Gastroesophageal sphincter (tissue), 4 donors: Measurements from ENCODE around the gene HK2. TPM values are rescaled to one million over a fixed set of nuclear protein-coding genes. Genes with fewer than 3 reads are reported as not detected.
"Not testable (repeated sequence)": the region's sequence is repeated elsewhere in the genome, so short reads cannot be mapped to it uniquely, and the experiment has no call there.

ENCODE experiments used
- ATAC-seq: fragments of 150-250 bp; one replicate; pipeline ENCODE4 v1.9.1; 2016; ENCODE audit warnings: mild to moderate bottlenecking, moderate library complexity
- H3K27ac ChIP-seq, 4 donors: fragments of 200-600 bp; sonication (generic) in 3 of 4; 1 replicate in 3 of 4; 2 replicates in 1 of 4; pipeline ENCODE4 v1.5.1; 2016 to 2019
- H3K27me3 ChIP-seq: fragments of 200-600 bp; sonication (generic); one replicate; pipeline ENCODE4 v1.5.1; 2019
- H3K36me3 ChIP-seq, 2 donors: fragments of 200-600 bp; sonication (generic); one replicate each; pipeline ENCODE4 v1.5.1; 2019; ENCODE audit warnings: control low read depth in 1 of 2
- H3K4me1 ChIP-seq, 3 donors: fragments of 200-600 bp; sonication (generic); 1 replicate in 2 of 3; 2 replicates in 1 of 3; pipeline ENCODE4 v1.5.1; 2016 to 2019; ENCODE audit warnings: control low read depth in 2 of 3
- H3K4me3 ChIP-seq, 2 donors: fragments of 200-600 bp; sonication (generic); one replicate each; pipeline ENCODE4 v1.5.1; 2019; ENCODE audit warnings: mild to moderate bottlenecking in 1 of 2, moderate library complexity in 1 of 2
- H3K9me3 ChIP-seq, 3 donors: fragments of 200-600 bp; sonication (generic); one replicate each; pipeline ENCODE4 v1.5.1; 2017 to 2019; ENCODE audit warnings: control low read depth in 2 of 3
- EP300 ChIP-seq: sonication (generic); formaldehyde crosslinking; IDR thresholded peaks from one replicate; pipeline ENCODE4 v1.6.1; 2017; ENCODE audit warnings: antibody characterized with exemption, mild to moderate bottlenecking
- POLR2A ChIP-seq, 2 donors: fragments of 450-650 bp; IDR thresholded peaks; one replicate each; pipeline ENCODE4 v1.6.1; 2017; ENCODE audit warnings: antibody characterized with exemption in 2 of 2, mild to moderate bottlenecking in 2 of 2, moderate library complexity in 1 of 2
- POLR2AphosphoS5 ChIP-seq: sonication (generic); formaldehyde crosslinking; IDR thresholded peaks from one replicate; pipeline ENCODE4 v1.6.1; 2017; ENCODE audit warnings: antibody characterized with exemption
- WGBS, 2 donors: methylation state at CpG; one replicate each; pipeline ENCODE4 v1.1.5; 2018; ENCODE audit warnings: low coverage in 1 of 2; 5-methylcytosine and 5-hydroxymethylcytosine counted together
- total RNA-seq, 4 donors: library from RNA; depleted of rRNA; stranded (reverse); fragments of >200 nt; gene quantifications; one replicate each; pipeline ENCODE4 v1.1.0, GENCODE V29; 2016
- TF ChIP-seq, protein P1 (sequence below), 4 experiments: fragments of 200-600 bp in 2 of 4; fragments of 450-650 bp in 2 of 4; sonication (generic) in 1 of 4; IDR thresholded peaks; one replicate each; pipeline ENCODE4 v1.5.1; 2017 to 2019; ENCODE audit warnings: antibody characterized with exemption in 4 of 4, mild to moderate bottlenecking in 2 of 4, moderate library complexity in 2 of 4

The HK2 gene
- total RNA-seq, 4 donors from 2014 or later, result 0.82 to 6.1 (median 2.1) TPM

DNA sequence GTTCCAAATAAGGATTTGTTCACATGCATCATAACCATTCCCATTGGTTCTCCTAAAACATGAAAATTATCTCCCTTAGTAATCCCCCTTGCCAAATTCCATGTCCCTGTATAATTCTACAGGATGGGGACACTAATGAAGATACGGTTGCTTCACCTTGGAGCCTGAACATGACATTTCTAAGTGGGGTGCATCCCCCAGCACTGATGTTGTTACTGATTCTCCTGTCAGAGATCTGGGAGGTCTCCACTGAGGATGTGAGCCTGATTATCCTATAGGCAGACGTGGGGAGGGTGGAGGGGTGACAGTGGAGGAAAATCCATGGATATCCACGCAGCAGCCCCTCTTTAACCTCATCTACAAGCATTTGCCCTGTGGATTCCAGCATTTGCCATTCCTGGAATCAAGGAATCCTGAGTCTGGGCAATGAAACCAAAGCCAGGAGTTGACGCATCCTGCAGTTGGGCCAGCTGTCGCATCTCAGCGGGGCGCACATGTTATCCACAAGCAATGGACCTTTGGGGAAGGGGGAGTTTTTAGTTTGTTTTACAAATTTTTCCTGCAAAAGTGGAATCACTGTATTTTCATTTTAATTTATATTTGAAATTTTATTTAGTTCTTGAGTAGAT lies 57.3 kb downstream of the HK2 start:
- H3K27me3 ChIP-seq, result no peaks in the 10 kb centered on the region
- H3K27ac ChIP-seq, result no peak overlapping the region
- no peak for ATAC-seq
- peaks cover 0 to 51% of the 10 kb centered on the region in 2 donors for H3K36me3 ChIP-seq
- H3K4me1 ChIP-seq, result no peaks in the 10 kb centered on the region
- WGBS, 2 donors, result 83 to 85% methylated on average over 6 to 7 of the region's 7 CpGs
- H3K4me3 ChIP-seq, result no peak overlapping the region
- H3K9me3 ChIP-seq, result no peaks in the 10 kb centered on the region
- TF ChIP-seq POLR2AphosphoS5 (no peak), EP300 (no peak), POLR2A (IDR thresholded peaks at IDR 0.05) (no peak)
- TF ChIP-seq, protein P1, sequence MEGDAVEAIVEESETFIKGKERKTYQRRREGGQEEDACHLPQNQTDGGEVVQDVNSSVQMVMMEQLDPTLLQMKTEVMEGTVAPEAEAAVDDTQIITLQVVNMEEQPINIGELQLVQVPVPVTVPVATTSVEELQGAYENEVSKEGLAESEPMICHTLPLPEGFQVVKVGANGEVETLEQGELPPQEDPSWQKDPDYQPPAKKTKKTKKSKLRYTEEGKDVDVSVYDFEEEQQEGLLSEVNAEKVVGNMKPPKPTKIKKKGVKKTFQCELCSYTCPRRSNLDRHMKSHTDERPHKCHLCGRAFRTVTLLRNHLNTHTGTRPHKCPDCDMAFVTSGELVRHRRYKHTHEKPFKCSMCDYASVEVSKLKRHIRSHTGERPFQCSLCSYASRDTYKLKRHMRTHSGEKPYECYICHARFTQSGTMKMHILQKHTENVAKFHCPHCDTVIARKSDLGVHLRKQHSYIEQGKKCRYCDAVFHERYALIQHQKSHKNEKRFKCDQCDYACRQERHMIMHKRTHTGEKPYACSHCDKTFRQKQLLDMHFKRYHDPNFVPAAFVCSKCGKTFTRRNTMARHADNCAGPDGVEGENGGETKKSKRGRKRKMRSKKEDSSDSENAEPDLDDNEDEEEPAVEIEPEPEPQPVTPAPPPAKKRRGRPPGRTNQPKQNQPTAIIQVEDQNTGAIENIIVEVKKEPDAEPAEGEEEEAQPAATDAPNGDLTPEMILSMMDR (IDR thresholded peaks at IDR 0.05), result no peak

DNA sequence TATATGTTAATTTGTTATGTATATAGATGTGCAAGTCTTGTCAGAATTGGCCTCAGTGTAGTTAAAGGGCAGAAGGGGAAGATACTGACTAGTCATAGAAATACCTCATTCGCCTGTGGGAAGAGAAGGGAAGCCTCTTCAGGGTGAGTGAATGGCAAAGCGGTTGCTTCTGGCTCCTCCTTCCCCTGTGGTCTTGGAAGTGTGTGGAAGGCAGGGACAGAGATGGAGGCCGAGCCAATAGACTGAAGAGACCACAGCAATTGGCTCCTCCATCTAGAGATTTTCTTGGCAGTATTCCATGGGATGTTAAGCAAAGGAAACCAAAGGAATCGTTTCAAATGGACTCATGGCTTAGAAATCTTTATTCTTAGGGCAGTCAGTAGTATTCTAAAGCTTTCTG lies 57.9 kb downstream of the HK2 start:
- H3K27ac ChIP-seq, H3K4me1 ChIP-seq, H3K4me3 ChIP-seq, ATAC-seq, H3K9me3 ChIP-seq, H3K27me3 ChIP-seq: not testable (repeated sequence)
- peaks cover 0 to 45% of the 10 kb centered on the region in 2 donors for H3K36me3 ChIP-seq
- WGBS, 2 donors, result 29 to 80% methylated on average over 1 to 4 of the region's 4 CpGs

DNA sequence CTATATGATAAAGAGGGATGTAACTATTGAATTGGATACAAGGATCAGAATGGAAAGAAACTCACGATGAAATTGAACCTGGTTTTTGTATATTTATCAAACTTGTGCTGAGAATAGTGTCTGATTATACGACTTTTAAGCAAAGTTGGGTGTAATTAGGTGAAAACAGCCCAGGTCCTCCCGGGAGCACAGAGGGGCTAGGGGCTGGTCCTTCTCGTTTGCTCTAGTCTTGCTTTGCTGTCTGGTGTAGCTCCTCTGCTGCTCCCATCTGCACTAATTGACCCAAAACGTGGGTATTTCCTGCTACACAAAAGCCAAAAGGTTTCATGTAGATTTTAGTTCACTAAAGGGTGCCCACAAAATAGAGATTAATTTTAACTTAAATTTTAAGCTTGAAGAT lies 58.7 kb downstream of the HK2 start:
- peaks cover 0 to 37% of the 10 kb centered on the region in 2 donors for H3K36me3 ChIP-seq
- H3K27ac ChIP-seq, result no peak overlapping the region
- H3K4me3 ChIP-seq, result no peak overlapping the region
- no peaks in the 10 kb centered on the region for H3K27me3 ChIP-seq
- WGBS, 2 donors, result 89 to 90% methylated on average over 4 to 5 of the region's 5 CpGs
- H3K4me1 ChIP-seq, result no peaks in the 10 kb centered on the region
- no peak for TF ChIP-seq EP300
- TF ChIP-seq POLR2AphosphoS5, result no peak
- TF ChIP-seq, protein P1 (IDR thresholded peaks at IDR 0.05), result no peak
- no peak for TF ChIP-seq POLR2A (IDR thresholded peaks at IDR 0.05)
- H3K9me3 ChIP-seq, result no peaks in the 10 kb centered on the region
- no peak for ATAC-seq

DNA sequence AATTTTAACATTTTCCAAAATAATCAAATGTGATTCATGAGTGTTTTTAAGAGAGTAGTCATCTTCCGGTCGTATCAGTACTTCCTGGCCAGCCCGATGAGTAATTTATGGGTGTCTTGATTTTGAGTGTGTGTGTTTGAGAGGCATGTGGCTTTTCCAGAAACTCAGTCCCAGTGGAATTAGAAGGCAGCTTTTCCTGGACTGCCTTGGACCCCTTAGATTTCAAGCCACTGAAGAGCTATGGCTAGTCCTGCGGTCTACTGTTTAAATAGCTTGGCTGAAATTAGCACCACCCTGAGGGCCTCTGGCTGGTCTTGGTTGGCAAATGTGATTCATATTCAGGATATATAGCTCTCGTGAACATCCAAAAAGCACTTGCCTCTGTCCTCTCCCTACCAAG lies 59.4 kb downstream of the HK2 start:
- TF ChIP-seq POLR2A (IDR thresholded peaks at IDR 0.05) (no peak), EP300 (no peak)
- Histone ChIP-seq H3K4me1 (no peaks in the 10 kb centered on the region), H3K4me3 (no peak overlapping the region), H3K27me3 (no peaks in the 10 kb centered on the region), H3K9me3 (no peaks in the 10 kb centered on the region), H3K27ac (no peak overlapping the region), H3K36me3 (peaks cover 0 to 30% of the 10 kb centered on the region in 2 donors)
- WGBS, 2 donors, result 35 to 72% methylated on average over 2 to 5 of the region's 5 CpGs
- no peak for ATAC-seq

DNA sequence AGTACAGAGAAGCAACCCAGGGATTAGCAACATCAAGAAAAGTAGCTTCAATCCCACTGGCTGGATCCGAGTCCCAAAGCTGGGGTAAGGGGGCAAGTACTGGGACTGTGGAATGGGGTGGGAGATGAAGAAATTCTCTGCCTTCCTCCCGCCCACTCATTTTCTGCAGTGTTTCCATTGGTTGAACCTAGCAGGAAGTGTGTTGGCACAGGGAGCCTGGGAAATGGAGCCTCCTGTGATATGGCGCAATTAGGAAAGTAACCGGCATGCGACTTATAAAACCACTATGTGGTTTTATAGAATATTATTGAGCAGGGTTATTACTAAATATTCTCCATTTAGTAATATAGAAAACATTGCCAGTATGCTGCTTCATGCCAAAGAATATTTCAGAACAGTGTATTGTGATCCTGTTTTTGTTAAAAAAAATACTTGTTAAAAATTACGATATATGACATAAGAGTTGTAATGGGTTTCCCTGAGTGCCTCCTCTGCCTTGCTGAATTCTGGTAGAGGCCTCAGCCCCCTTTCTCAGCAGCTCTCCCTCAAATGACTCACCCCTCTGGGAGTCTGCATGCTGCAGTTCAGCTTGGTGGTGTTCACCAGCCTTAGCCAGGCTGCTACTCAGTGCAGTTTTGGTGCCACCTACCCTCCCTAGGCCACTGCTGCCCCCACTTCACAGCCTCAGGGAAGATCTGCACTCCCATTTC lies 60.5 kb downstream of the HK2 start:
- no peaks in the 10 kb centered on the region for H3K27me3 ChIP-seq
- WGBS, 2 donors, result 93 to 94% methylated on average over 5 to 6 of the region's 6 CpGs
- no peak for ATAC-seq
- H3K4me3 ChIP-seq, result no peak overlapping the region
- H3K4me1 ChIP-seq, result no peaks in the 10 kb centered on the region
- H3K36me3 ChIP-seq, result peaks cover 0 to 19% of the 10 kb centered on the region in 2 donors
- TF ChIP-seq EP300 (no peak), POLR2AphosphoS5 (no peak), POLR2A (IDR thresholded peaks at IDR 0.05) (no peak)
- TF ChIP-seq, protein P1 (IDR thresholded peaks at IDR 0.05), result no peak
- H3K9me3 ChIP-seq, result no peaks in the 10 kb centered on the region
- no peak overlapping the region for H3K27ac ChIP-seq

DNA sequence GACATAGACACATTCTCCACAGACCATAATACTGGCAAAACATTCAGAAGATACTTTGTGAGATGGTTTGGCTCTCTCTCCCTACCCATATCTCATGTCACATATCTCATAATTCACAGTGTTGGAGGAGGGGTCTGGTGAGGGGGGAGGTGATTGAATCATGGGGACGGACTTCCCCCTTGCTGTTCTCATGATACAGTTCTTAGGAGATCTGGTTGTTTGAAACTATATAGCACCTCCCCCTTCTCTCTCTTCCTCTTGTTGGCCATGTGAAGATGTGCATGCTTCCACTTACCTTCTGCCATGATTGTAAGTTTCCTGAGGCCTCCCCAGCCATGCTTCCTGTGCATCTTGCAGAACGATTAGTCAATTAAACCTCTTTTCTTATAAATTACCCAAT lies 61.1 kb downstream of the HK2 start:
- 81 to 100% methylated on average over 1 to 2 of the region's 2 CpGs for WGBS, 2 donors
- H3K27me3 ChIP-seq, result no peaks in the 10 kb centered on the region

More for the DNA sequence above, 61.1 kb downstream of the HK2 start:
- Histone ChIP-seq H3K4me3 (no peak overlapping the region), H3K36me3 (peaks cover 0 to 15% of the 10 kb centered on the region in 2 donors), H3K27ac (no peak overlapping the region), H3K9me3 (no peaks in the 10 kb centered on the region), H3K4me1 (no peaks in the 10 kb centered on the region)
- no peak for ATAC-seq
- TF ChIP-seq POLR2A (IDR thresholded peaks at IDR 0.05) (no peak), POLR2AphosphoS5 (no peak), EP300 (no peak)
- TF ChIP-seq, protein P1 (IDR thresholded peaks at IDR 0.05), result no peak
